Neural cell (in vitro differentiated cells): ENCODE data around the gene CREB3L1. TPM values are rescaled to one million over a fixed set of nuclear protein-coding genes. Genes with fewer than 3 reads are reported as not detected.

Experiments
- H2AFZ ChIP-seq: fragments of 200-600, 300-800 bp; sonication (generic), shearing (Covaris generic); 2 replicates; pipeline ENCODE4 v1.6.0; 2014; ENCODE audit warnings: low read depth, mild to moderate bottlenecking, antibody characterized with exemption, low read length, moderate library complexity
- H3F3A ChIP-seq: fragments of 200-600 bp; shearing (Covaris generic); 2 replicates; pipeline ENCODE4 v1.6.1; 2016; ENCODE audit warnings: mild to moderate bottlenecking, moderate library complexity, mixed read lengths, antibody characterized with exemption, low read length; ENCODE audit not compliant: insufficient read depth, poor library complexity, severe bottlenecking
- H3K27ac ChIP-seq: fragments of 200-600, 300-800 bp; sonication (generic), shearing (Covaris generic); 2 replicates; pipeline ENCODE4 v1.5.1; 2014; ENCODE audit warnings: mild to moderate bottlenecking, low read length, moderate library complexity
- H3K27me3 ChIP-seq: fragments of 300-800, 200-600 bp; sonication (generic), shearing (Covaris generic); 2 replicates; pipeline ENCODE4 v1.6.0; 2014; ENCODE audit warnings: mild to moderate bottlenecking, low read depth, low read length, moderate library complexity; ENCODE audit not compliant: insufficient read depth
- H3K36me3 ChIP-seq: fragments of 300-800, 200-600 bp; sonication (generic), shearing (Covaris generic); 2 replicates; pipeline ENCODE4 v1.5.1; 2014; ENCODE audit warnings: mild to moderate bottlenecking, antibody characterized with exemption, low read length, moderate library complexity; ENCODE audit not compliant: insufficient read depth
- H3K4me2 ChIP-seq: fragments of 300-800, 200-600 bp; sonication (generic), shearing (Covaris generic); 2 replicates; pipeline ENCODE4 v1.6.0; 2014; ENCODE audit warnings: mild to moderate bottlenecking, low read length
- H3K4me3 ChIP-seq: fragments of 300-800, 200-600 bp; sonication (generic), shearing (Covaris generic); 2 replicates; pipeline ENCODE4 v1.5.1; 2014; ENCODE audit warnings: mild to moderate bottlenecking, low read length, moderate library complexity
- H3K79me2 ChIP-seq: fragments of 200-600 bp; shearing (Covaris generic); replicated peaks from 2 replicates; pipeline ENCODE4 v1.6.0; 2014; ENCODE audit warnings: mild to moderate bottlenecking, low read length, moderate library complexity; ENCODE audit not compliant: insufficient read depth
- H3K9ac ChIP-seq: fragments of 300-800, 200-600 bp; sonication (generic), shearing (Covaris generic); 2 replicates; pipeline ENCODE4 v1.6.1; 2016; ENCODE audit warnings: mild to moderate bottlenecking, low read length, mixed read lengths
- H3K9me2 ChIP-seq: fragments of 200-600 bp; shearing (Covaris generic); 2 replicates; pipeline ENCODE4 v1.6.1; 2016; ENCODE audit warnings: mild to moderate bottlenecking, low read length, mixed read lengths; ENCODE audit not compliant: insufficient read depth
- H3K9me3 ChIP-seq: fragments of 200-600, 300-800 bp; sonication (generic), shearing (Covaris generic); 2 replicates; pipeline ENCODE4 v1.6.1; 2016; ENCODE audit warnings: mild to moderate bottlenecking, mixed run types, low read length, moderate library complexity, mixed read lengths
- H4K20me1 ChIP-seq: fragments of 200-600 bp; shearing (Covaris generic); 2 replicates; pipeline ENCODE4 v1.6.1; 2016; ENCODE audit warnings: mild to moderate bottlenecking, mixed run types; ENCODE audit not compliant: insufficient read depth
- EP300 ChIP-seq: fragments of 450-650 bp; conservative IDR thresholded peaks from 2 replicates; pipeline ENCODE4 v1.6.1; 2014; ENCODE audit warnings: antibody characterized with exemption, mild to moderate bottlenecking, moderate library complexity; ENCODE audit not compliant: poor library complexity, severe bottlenecking
- MXI1 ChIP-seq: fragments of 450-650 bp; conservative IDR thresholded peaks from 2 replicates; pipeline ENCODE4 v1.6.1; 2014; ENCODE audit warnings: antibody characterized with exemption, mild to moderate bottlenecking; ENCODE audit not compliant: poor library complexity, severe bottlenecking
- POLR2AphosphoS5 ChIP-seq: IDR thresholded peaks from 2 replicates; pipeline ENCODE4 v1.6.1; 2012
- RAD21 ChIP-seq: fragments of 450-650 bp; conservative IDR thresholded peaks from 2 replicates; pipeline ENCODE4 v1.6.1; 2014; ENCODE audit warnings: antibody characterized with exemption, mild to moderate bottlenecking, moderate library complexity
- REST ChIP-seq: IDR thresholded peaks from 2 replicates; pipeline ENCODE4 v1.6.1; 2012; ENCODE audit warnings: borderline replicate concordance
- SMC3 ChIP-seq: fragments of 450-650 bp; conservative IDR thresholded peaks from 2 replicates; pipeline ENCODE4 v1.6.1; 2014; ENCODE audit warnings: antibody characterized with exemption, mild to moderate bottlenecking, moderate library complexity; ENCODE audit not compliant: poor library complexity
- TAF1 ChIP-seq: IDR thresholded peaks from 2 replicates; pipeline ENCODE4 v1.6.1; 2012; ENCODE audit warnings: low read depth
- polyA plus RNA-seq: library from polyadenylated mRNA; depleted of rRNA; stranded (reverse); fragments of >200 nt; gene quantifications from 2 replicates; pipeline ENCODE4 v1.2.3, GENCODE V29; 2014

CREB3L1 gene
- polyA plus RNA-seq, 1 donor from 2014 or later: not detected

- H3K27me3 ChIP-seq: no peaks in the 10 kb centered on the region
- H3F3A ChIP-seq: no peaks in the 10 kb centered on the region
- no peak overlapping the region for H3K9ac ChIP-seq
- H3K36me3 ChIP-seq: no peaks in the 10 kb centered on the region
- no peak for TF ChIP-seq REST
- no peak for TF ChIP-seq RAD21
- no peak for TF ChIP-seq EP300
- TF ChIP-seq MXI1: no peak
- TF ChIP-seq TAF1: no peak
- TF ChIP-seq POLR2AphosphoS5: no peak
- H2AFZ ChIP-seq: no peak overlapping the region
- no peak overlapping the region for H3K4me2 ChIP-seq
- no peaks in the 10 kb centered on the region for H3K9me3 ChIP-seq
- no peaks in the 10 kb centered on the region for H3K79me2 ChIP-seq
- H3K9me2 ChIP-seq: no peaks in the 10 kb centered on the region
- H3K27ac ChIP-seq: no peak overlapping the region
- H4K20me1 ChIP-seq: no peaks in the 10 kb centered on the region
- no peak overlapping the region for H3K4me3 ChIP-seq
These were observed 38.5 kb downstream of the CREB3L1 start for GRCh38 chr11:46315783-46316563.

- TF ChIP-seq POLR2AphosphoS5 (no peak), RAD21 (no peak), SMC3 (no peak), TAF1 (no peak), EP300 (no peak), REST (no peak)
- Histone ChIP-seq H2AFZ (no peak overlapping the region), H3K9me2 (no peaks in the 10 kb centered on the region), H3K27me3 (no peaks in the 10 kb centered on the region), H3K27ac (no peak overlapping the region), H3K4me3 (no peak overlapping the region), H3K36me3 (no peaks in the 10 kb centered on the region), H3K4me2 (no peak overlapping the region), H3K9ac (no peak overlapping the region), H4K20me1 (no peaks in the 10 kb centered on the region), H3K9me3 (no peaks in the 10 kb centered on the region), H3F3A (no peaks in the 10 kb centered on the region), H3K79me2 (no peaks in the 10 kb centered on the region)
These were observed 41.6 kb downstream of the CREB3L1 start for GRCh38 chr11:46319074-46319453.
